ENCODE measurements around the gene RUNX1. TPM values are rescaled to one million over a fixed set of nuclear protein-coding genes. Genes with fewer than 3 reads are reported as not detected.

The RUNX1 gene
- total and polyA plus RNA-seq, 10 of the 15 experiments (the other 5 are each of a cell fraction or from before 2014, with no cell fraction given), result 0.90 to 15.2 (median 4.1) TPM

GRCh38 chr21:34882719-34883131, 166.4 kb downstream of the RUNX1 start (continued):
- TF ChIP-seq TCF3 (IDR thresholded peaks at IDR 0.05; ENCODE audit: borderline replicate concordance, insufficient read depth, low read depth, low read length) (no peak), MTA2 (IDR thresholded peaks at IDR 0.05; ENCODE audit: low read depth) (peak; percentile 56; the same call in 1 of the 2 replicates), BCL3 (IDR thresholded peaks at IDR 0.05; ENCODE audit: borderline replicate concordance, insufficient read depth, low read depth, low read length, poor library complexity, severe bottlenecking) (no peak), IKZF1 (conservative IDR thresholded peaks at IDR 0.05) (peak; percentile 44; the same call in 1 of the 2 replicates), ESRRA (IDR thresholded peaks at IDR 0.05; ENCODE audit: low read length) (no peak), POLR2AphosphoS5 (IDR thresholded peaks at IDR 0.05; ENCODE audit: low read length) (no peak), RCOR1 (conservative IDR thresholded peaks at IDR 0.05; ENCODE audit: low read depth, low read length) (0 out of 2 replicates have a peak, but pooled peaks have one; percentile 77), USF2 (IDR thresholded peaks at IDR 0.05; ENCODE audit: borderline replicate concordance, low read depth, low read length) (no peak), ETV6 (conservative IDR thresholded peaks at IDR 0.05 in 1 of 2, IDR thresholded peaks at IDR 0.05 in 1 of 2; ENCODE audit: borderline replicate concordance in 1 of 2, low read depth in 1 of 2) (peak in 1 of 2 experiments; percentile 78; a peak in 1 of 4 replicates), DPF2 (IDR thresholded peaks at IDR 0.05) (peak; percentile 44; the same call in 1 of the 2 replicates), MTA3 (IDR thresholded peaks at IDR 0.05; ENCODE audit: borderline replicate concordance, low read length) (0 out of 2 replicates have a peak, but pooled peaks have one; percentile 45), HCFC1 (IDR thresholded peaks at IDR 0.05; ENCODE audit: low read length) (no peak), SUPT20H (IDR thresholded peaks at IDR 0.05; ENCODE audit: borderline replicate concordance, control insufficient read depth, low read depth, low read length) (no peak), EED (IDR thresholded peaks at IDR 0.05; ENCODE audit: low read depth) (peak; percentile 59), SKIL (IDR thresholded peaks at IDR 0.05; ENCODE audit: low read depth, poor library complexity, severe bottlenecking) (peak; percentile 30), EP300 (IDR thresholded peaks at IDR 0.05; ENCODE audit: borderline replicate concordance in 1 of 2, control insufficient read depth in 1 of 2, low read depth in 2 of 2, low read length in 2 of 2) (peak in 1 of 2 experiments; percentile 57; a peak in 2 of 4 replicates), GABPA (IDR thresholded peaks at IDR 0.05; ENCODE audit: low read depth) (0 out of 2 replicates have a peak, but pooled peaks have one; percentile 17), E2F4 (IDR thresholded peaks at IDR 0.05; ENCODE audit: low read depth, low read length) (no peak), ATF7 (IDR thresholded peaks at IDR 0.05; ENCODE audit: low read depth) (peak; percentile 40; the same call in 1 of the 2 replicates)

Measured in GM12878 (cell line).